GM18511 (cell line): ENCODE data around the gene PUM1.
"Not testable (repeated sequence)": the region's sequence is repeated elsewhere in the genome, so short reads cannot be mapped to it uniquely, and the experiment has no call there.

Experiments used
- ATAC-seq: cut with Tn5 transposase; IDR thresholded peaks from one replicate; pipeline ENCODE4 v1.9.1; 2021; ENCODE audit warnings: mild to moderate bottlenecking, moderate library complexity; ENCODE audit not compliant: unreplicated experiment

The PUM1 gene

DNA sequence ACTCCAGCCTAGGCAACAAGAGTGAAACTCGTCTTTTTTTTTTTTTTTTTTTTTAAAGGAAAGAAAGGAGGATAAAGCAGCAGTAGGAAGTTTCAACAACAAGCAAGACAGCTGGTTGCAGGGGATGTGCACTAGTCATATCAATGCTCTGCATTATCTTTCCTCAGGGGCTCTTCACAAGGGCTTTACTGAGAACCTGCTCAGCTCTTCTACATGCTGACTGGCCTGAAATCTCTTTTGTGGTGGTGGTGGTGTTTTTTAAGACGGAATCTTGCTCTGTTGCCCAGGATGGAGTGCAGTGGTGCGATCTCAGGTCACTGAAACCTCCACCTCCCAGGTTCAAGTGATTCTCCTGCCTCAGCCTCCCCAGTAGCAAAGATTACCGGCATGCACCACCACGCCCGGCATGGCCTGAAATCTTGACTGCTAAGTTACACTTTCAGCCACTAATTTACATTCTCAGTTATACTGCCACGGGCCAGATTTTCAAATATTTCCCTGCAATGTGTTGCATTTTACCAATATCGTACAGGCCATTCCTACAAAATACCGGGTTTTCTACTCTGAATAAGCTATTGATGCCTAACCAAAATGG lies 68.0 kb downstream of the PUM1 start:
- no peak for ATAC-seq

GRCh38 chr1:30995990-30996612 lies 69.4 kb downstream of the PUM1 start:
- ATAC-seq, result no peak

GRCh38 chr1:30991862-30992606 lies 73.5 kb downstream of the PUM1 start:
- no peak for ATAC-seq

- ATAC-seq, result no peak
Measured at GRCh38 chr1:30990591-30990990, 74.9 kb downstream of the PUM1 start.

DNA sequence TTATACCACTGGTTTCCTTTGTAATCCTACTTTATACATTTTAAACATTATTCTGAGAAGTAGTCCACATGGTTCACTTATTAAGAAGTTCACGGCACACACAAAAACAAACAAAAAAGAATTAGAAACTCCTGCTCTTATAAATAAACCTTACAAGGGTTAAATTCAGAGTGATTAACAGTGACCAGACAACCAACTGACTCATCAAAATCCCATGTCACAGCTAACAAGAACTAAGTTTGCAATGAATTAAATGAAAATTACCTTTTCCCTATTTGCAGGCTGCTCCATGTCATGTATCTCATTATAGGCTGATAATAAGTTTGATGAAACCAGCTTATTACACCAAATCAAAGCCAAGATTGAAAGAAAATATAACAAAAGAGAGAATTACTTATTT lies 77.5 kb downstream of the PUM1 start:
- no peak for ATAC-seq

- ATAC-seq, result no peak
Measured at GRCh38 chr1:30986755-30987154, 78.8 kb downstream of the PUM1 start.

DNA sequence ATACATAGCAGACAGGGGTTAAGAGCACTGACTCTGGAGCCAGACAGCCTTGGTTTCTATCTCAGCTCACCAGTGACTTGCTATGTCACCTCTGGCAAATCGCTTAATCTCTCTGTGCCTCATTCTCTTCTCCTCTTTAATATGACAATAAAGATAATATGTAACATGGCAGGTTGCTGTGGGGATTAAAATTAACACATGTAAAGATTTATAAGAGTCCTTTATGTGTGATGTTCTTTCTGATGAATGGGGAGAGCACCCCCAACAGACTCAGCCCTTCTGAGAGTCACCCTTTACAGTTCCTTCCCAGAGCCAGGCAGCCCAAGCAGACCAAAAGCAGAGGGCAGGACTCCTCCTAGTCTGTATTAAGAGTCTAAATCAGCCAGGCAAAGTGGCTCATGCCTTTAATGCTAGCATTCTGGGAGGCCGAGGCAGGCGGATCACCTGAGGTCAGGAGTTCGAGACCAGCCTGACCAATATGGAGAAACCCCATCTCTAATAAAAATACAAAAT lies 80.5 kb downstream of the PUM1 start:
- no peak for ATAC-seq

DNA sequence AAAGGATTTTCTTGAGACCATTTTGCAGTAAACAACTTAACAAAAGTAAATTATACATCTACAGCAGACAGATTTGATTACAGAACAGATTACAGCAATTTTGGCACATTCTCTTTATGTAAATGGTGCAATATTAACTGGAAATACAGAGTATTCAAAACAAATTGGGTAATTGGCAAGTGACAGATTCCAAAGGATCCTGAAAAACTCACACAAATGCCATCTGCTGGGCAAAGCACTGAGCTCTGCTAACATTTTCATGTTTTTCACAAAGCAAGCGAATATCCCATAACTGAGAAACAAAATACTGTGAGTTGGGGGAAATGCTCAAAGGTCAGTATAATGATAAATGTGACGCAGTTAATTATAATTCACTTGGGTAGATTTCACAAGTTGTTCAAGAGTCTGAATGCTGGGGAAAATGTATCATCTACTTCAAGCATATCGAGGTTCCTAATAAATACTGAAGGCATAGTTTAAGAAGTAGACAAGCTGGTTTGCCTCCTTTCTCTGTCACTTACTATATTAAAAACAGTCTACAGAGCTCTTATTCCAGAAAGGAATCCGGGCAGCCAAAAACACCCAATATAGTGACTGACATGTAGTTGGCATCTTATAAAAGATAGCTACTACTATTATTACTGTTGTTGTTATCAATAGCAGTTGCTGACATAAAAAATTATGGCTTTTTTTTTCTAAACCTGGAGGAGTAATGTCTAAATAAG lies 81.2 kb downstream of the PUM1 start:
- ATAC-seq, result no peak

GRCh38 chr1:30982937-30983336 lies 82.6 kb downstream of the PUM1 start:
- no peak for ATAC-seq

DNA sequence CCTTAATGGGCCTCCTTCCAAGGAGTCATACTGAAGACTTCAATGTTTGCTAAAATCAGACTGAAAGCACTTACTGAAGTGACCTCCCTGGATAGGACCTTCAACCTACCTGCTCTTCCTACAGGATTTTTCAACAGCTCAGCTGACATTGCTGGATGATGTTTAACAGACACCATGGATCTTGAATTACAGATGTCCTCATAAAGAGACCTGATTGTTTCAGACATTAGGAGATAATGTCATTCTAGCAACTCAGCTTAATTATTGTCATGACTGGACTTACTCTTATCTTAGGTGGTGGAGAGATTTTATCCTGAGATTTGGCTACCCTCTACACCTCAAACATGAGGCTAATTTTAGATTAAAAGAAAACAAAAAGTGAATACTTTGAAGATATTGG lies 83.1 kb downstream of the PUM1 start:
- no peak for ATAC-seq

GRCh38 chr1:30981172-30981571 lies 84.3 kb downstream of the PUM1 start:
- ATAC-seq, result no peak

DNA sequence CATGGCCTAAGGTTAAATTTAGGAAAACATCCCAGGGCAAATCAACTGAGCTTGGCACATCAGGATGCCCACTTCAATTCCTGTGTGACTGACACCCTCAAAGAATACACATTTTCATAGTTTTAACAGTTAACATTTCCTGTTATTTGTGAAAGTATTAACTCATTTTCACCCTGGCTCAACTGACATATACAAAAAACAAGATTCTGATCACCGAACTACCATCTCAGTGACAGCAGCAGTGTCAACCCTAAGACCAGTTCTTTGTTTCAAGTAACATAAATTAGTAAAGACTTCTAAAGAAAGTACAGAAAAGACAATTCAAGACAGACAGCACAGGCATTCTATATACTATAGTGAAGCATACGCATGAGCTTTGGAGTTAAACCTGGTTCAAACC lies 88.0 kb downstream of the PUM1 start:
- ATAC-seq, result no peak

DNA sequence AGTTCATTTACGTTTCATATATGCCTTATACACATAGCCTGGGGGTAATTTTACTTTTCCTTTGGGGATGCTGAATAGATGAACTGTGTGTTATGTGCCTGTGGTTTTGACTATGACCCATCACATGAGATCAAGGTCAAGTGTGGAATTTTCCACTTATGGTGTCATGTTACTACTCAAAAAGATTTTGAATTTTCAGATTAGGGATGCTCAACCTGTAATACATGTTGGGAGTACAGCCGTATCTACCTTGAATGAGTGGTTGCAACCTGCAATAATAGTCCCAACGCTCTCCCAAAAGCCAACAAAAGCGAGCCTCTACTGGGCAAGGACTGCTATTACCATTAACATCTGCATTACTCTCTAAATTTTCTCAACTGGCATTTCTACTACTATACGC lies 88.4 kb downstream of the PUM1 start:
- ATAC-seq, result no peak

DNA sequence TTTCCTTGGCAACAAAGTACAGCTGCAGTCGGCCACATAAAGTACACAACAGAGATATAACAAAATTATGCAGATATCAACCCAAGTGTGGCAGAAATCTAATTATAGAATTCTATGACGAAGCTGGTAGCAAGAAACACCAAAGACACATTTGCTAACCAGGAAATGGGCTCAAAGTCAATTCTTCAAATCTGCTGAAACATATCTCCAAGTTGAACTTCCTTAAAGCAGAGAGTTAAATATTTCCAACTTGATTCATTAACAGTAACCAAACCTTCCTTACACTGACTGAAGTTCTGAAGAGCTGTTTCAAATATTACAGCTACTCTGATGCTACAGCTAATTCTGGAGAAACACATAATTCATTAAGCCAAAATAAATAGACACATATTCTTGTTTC lies 89.4 kb downstream of the PUM1 start:
- ATAC-seq, result no peak

- no peak for ATAC-seq
Measured at GRCh38 chr1:30975217-30975616, 90.3 kb downstream of the PUM1 start.

- ATAC-seq, result no peak
Measured at GRCh38 chr1:30974536-30974935, 91.0 kb downstream of the PUM1 start.

GRCh38 chr1:30972349-30972748 lies 93.2 kb downstream of the PUM1 start:
- not testable (repeated sequence) for ATAC-seq

DNA sequence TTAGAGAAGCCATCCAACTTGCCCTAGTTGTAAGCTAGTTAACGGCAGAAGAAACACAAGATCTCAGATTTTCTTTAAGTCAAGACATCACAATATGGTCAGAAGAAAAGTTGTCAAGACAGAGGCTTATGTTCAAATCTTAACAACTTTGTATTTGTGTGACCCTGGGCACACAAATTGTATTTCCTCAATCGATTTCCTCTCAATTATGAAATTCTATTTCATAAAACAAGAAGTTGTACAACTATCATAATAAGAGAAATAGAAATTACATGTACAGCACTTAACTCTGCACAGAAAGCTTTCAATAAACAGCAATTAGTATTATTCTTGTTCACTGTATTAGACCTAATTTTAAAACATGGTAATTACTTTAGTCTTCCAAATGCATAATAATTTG lies 94.0 kb downstream of the PUM1 start:
- no peak for ATAC-seq

DNA sequence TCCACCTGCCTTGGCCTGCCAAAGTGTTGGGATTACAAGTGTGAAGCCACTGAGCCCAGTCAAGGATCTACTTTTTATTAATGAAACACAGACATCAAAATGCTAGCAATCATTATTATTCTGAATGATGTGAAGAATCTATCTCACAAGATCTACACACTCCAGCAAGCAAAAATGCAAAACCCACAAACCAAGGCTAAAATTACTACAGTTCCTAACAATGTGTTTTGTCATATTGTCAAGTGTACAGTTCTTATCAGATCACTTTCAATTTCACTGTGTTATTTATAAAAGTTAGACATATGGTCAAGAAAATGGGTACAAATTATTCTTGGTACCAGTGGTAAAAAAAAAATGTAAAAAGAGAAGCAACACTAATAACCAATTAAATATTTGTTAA lies 95.6 kb downstream of the PUM1 start:
- ATAC-seq, result no peak

DNA sequence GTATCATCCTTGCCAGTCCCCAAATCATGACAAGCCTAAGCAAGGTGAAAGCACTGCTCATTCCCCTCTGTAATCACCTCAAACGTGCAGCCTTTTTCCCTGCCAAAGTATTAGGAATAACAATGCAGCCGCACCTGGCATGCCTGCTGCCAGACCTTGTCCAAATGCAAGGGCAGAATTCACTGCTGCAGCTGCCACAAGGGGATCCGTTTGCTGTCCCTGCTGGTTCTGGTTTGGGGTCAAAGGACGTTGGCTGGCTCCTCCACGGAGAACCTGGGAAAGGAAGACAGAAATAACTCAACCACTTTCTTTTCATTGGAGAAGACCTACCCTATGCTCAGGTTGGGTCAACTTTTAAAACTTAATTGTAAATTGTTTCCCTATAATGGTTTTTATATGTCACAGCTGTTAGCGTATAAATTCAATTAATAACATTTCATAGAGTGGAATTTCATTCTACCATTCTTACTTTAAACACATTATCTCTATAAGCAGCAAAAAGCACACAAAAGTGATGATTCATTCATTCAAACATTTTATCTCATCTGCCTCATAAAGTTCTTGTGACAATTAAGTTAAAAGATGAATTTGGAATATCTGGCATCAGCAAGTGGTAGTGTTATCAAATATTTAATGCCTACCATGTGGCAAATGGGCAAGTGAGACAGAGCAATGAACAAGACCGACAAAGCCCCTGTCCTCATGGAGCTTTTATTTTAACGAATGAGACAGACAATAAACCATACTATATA lies 97.1 kb downstream of the PUM1 start:
- ATAC-seq, result no peak
